HCT116 (cell line): ENCODE measurements around the gene LRRIQ4. TPM values are rescaled to one million over a fixed set of nuclear protein-coding genes. Genes with fewer than 3 reads are reported as not detected.

Experiments used
- ATAC-seq: fragments of 200-7000 bp; cut with Tn5 transposase; 2 replicates; pipeline ENCODE4 v1.9.1; 2020; ENCODE audit warnings: mild to moderate bottlenecking, moderate library complexity
- BruUV-seq: library from RNA; stranded (reverse); fragments of 400-500 nt; replicated peaks from 2 replicates; lab custom pipeline; 2021; lab: Mats Ljungman, UMichigan
- CTCF ChIA-PET: fragments of 300-600 bp; sonication (Branson Sonifier 250); formaldehyde crosslinking; loops from one replicate; lab custom pipeline; 2021; ENCODE audit warnings: antibody characterized with exemption; lab: Charles Lee
- POLR2A ChIA-PET: fragments of 300-600, 350-600 bp; sonication (Branson Sonifier 250); formaldehyde crosslinking; loops from one replicate; lab custom pipeline; 2021; ENCODE audit warnings: antibody characterized with exemption; lab: Charles Lee
- RAD21 ChIA-PET, 2 experiments: fragments of 300-600 bp; sonication (Branson Sonifier 250); formaldehyde crosslinking; loops; one replicate each; lab custom pipeline; 2023; ENCODE audit warnings: low total read pairs in 2 of 2; ENCODE audit not compliant: uncharacterized antibody in 2 of 2, unreplicated experiment in 2 of 2, low non-redundant PET in 1 of 2; lab: Charles Lee
- DNase-seq: peaks from one replicate; pipeline ENCODE4 v3.0.0-alpha.2; 2010; ENCODE audit warnings: low read depth, low spot score
- H2AFZ ChIP-seq: fragments of 200-600 bp; shearing (Covaris generic), sonication (generic); 2 replicates; pipeline ENCODE4 v1.6.1; 2017; ENCODE audit warnings: low read depth, mixed run types, mixed read lengths, antibody characterized with exemption, low read length; ENCODE audit not compliant: poor library complexity, severe bottlenecking
- H3K27ac ChIP-seq: 2 replicates; pipeline ENCODE4 v1.5.1; 2012; ENCODE audit warnings: low read depth, low read length
- H3K27me3 ChIP-seq: fragments of 200-600 bp; sonication (generic); 2 replicates; pipeline ENCODE4 v1.6.1; 2016; ENCODE audit warnings: mixed run types, low read length, mixed read lengths; ENCODE audit not compliant: insufficient read depth
- H3K36me3 ChIP-seq, 2 experiments: fragments of 200-500 bp in 1 of 2; fragments of 200-600 bp in 1 of 2; sonication (Bioruptor generic) in 1 of 2; sonication (generic) in 1 of 2; 2 replicates each; pipeline versions ENCODE4 v1.5.1 to v1.6.1; 2014 to 2016; ENCODE audit warnings: low read length in 2 of 2, inconsistent platforms in 1 of 2, mixed read lengths in 1 of 2, mixed run types in 1 of 2; ENCODE audit not compliant: insufficient read depth in 2 of 2, control insufficient read depth in 1 of 2
- H3K4me1 ChIP-seq, 2 experiments: fragments of 200-600 bp in 1 of 2; sonication (generic) in 1 of 2; 2 replicates each; pipeline versions ENCODE4 v1.5.1 to v1.6.1; 2012 to 2017; ENCODE audit warnings: low read length in 2 of 2, inconsistent platforms in 1 of 2, mild to moderate bottlenecking in 1 of 2, mixed read lengths in 1 of 2, mixed run types in 1 of 2, moderate library complexity in 1 of 2; ENCODE audit not compliant: insufficient read depth in 2 of 2, control insufficient read depth in 1 of 2
- H3K4me2 ChIP-seq: fragments of 200-600 bp; sonication (generic); 2 replicates; pipeline ENCODE4 v1.6.1; 2017; ENCODE audit warnings: mixed run types, low read length, mixed read lengths
- H3K4me3 ChIP-seq, 2 experiments: fragments of 200-600 bp in 1 of 2; sonication (generic) in 1 of 2; replicated peaks in 1 of 2; 2 replicates each; pipeline ENCODE4 v1.5.1; 2011 to 2016; ENCODE audit warnings: low read length in 2 of 2, control low read depth in 1 of 2, low read depth in 1 of 2, mild to moderate bottlenecking in 1 of 2, mixed read lengths in 1 of 2, mixed run types in 1 of 2
- H3K79me2 ChIP-seq: fragments of 200-600 bp; sonication (generic); 2 replicates; pipeline ENCODE4 v1.6.1; 2017; ENCODE audit warnings: mild to moderate bottlenecking, mixed run types, low read length, moderate library complexity, mixed read lengths; ENCODE audit not compliant: insufficient read depth
- H3K9ac ChIP-seq: fragments of 200-600 bp; sonication (generic); 2 replicates; pipeline ENCODE4 v1.6.1; 2016; ENCODE audit warnings: low read length, mixed read lengths
- H3K9me2 ChIP-seq: fragments of 200-600 bp; sonication (generic), shearing (Covaris generic); 2 replicates; pipeline ENCODE4 v1.6.1; 2017; ENCODE audit warnings: mixed run types, mild to moderate bottlenecking, moderate library complexity; ENCODE audit not compliant: insufficient read depth
- H3K9me3 ChIP-seq, 2 experiments: fragments of 200-500 bp in 1 of 2; fragments of 200-600 bp in 1 of 2; sonication (Bioruptor generic) in 1 of 2; sonication (generic) in 1 of 2; 2 replicates each; pipeline ENCODE4 v1.6.1; 2014 to 2017; ENCODE audit warnings: low read length in 2 of 2, mixed read lengths in 2 of 2, inconsistent platforms in 1 of 2, low read depth in 1 of 2, mild to moderate bottlenecking in 1 of 2, mixed run types in 1 of 2, moderate library complexity in 1 of 2; ENCODE audit not compliant: control insufficient read depth in 1 of 2, insufficient read depth in 1 of 2
- H4K20me1 ChIP-seq: fragments of 200-600 bp; sonication (generic), shearing (Covaris generic); 2 replicates; pipeline ENCODE4 v1.6.1; 2017; ENCODE audit warnings: mixed run types, mild to moderate bottlenecking, moderate library complexity; ENCODE audit not compliant: insufficient read depth
- CBX3 ChIP-seq: IDR thresholded peaks from 2 replicates; pipeline ENCODE4 v1.6.1; 2012; ENCODE audit warnings: low read depth
- CEBPB ChIP-seq: IDR thresholded peaks from 2 replicates; pipeline ENCODE4 v1.6.1; 2012; ENCODE audit warnings: low read depth
- EGR1 ChIP-seq: IDR thresholded peaks from 2 replicates; pipeline ENCODE4 v1.6.1; 2012; ENCODE audit warnings: low read depth
- EZH2 ChIP-seq: fragments of 200-600 bp; sonication (generic); IDR thresholded peaks from 2 replicates; pipeline ENCODE4 v1.6.1; 2017; ENCODE audit warnings: antibody characterized with exemption, mixed run types
- EZH2phosphoT487 ChIP-seq: fragments of 200-600 bp; IDR thresholded peaks from 2 replicates; pipeline ENCODE4 v1.6.1; 2018; ENCODE audit warnings: antibody characterized with exemption, borderline replicate concordance
- POLR2A ChIP-seq: IDR thresholded peaks from 2 replicates; pipeline ENCODE4 v1.7.0; 2011; ENCODE audit warnings: borderline replicate concordance; ENCODE audit not compliant: insufficient read depth, insufficient read length; ENCODE audit errors: extremely low read depth
- POLR2AphosphoS5 ChIP-seq: IDR thresholded peaks from 2 replicates; pipeline ENCODE4 v1.6.1; 2011; ENCODE audit warnings: mild to moderate bottlenecking, low read depth, low read length, moderate library complexity
- SIN3A ChIP-seq: IDR thresholded peaks from 2 replicates; pipeline ENCODE4 v1.6.1; 2012; ENCODE audit warnings: low read depth
- SP1 ChIP-seq: IDR thresholded peaks from 2 replicates; pipeline ENCODE4 v1.6.1; 2012; ENCODE audit warnings: low read depth
- SRF ChIP-seq: IDR thresholded peaks from 2 replicates; pipeline ENCODE4 v1.6.1; 2012; ENCODE audit warnings: low read depth
- YY1 ChIP-seq: IDR thresholded peaks from 2 replicates; pipeline ENCODE4 v1.6.1; 2011; ENCODE audit warnings: low read length, low read depth, moderate library complexity, mild to moderate bottlenecking; ENCODE audit not compliant: insufficient replicate concordance; ENCODE audit errors: extremely low read depth
- ZFX ChIP-seq: fragments of 450-650 bp; IDR thresholded peaks from 2 replicates; pipeline ENCODE4 v1.6.1; 2017
- ZNF274 ChIP-seq: fragments of 200-500 bp; sonication (Bioruptor generic); IDR thresholded peaks from 2 replicates; pipeline ENCODE4 v1.6.1; 2014; ENCODE audit warnings: mild to moderate bottlenecking, low read depth, low read length, inconsistent platforms
- intact Hi-C: fragments of 100-400 bp; cut with micrococcal nuclease; formaldehyde crosslinking; loops from 2 replicates; pipeline ENCODE4 v1.10.0; 2022
- total RNA-seq: library from RNA; stranded (reverse); gene quantifications from one replicate; pipeline ENCODE4 v1.2.1, GENCODE V29; 2021; ENCODE audit not compliant: unreplicated experiment
- TF ChIP-seq, protein P1 (sequence below): IDR thresholded peaks from 2 replicates; pipeline ENCODE4 v1.6.1; 2011; ENCODE audit warnings: mild to moderate bottlenecking, low read length, moderate library complexity; ENCODE audit not compliant: insufficient replicate concordance; ENCODE audit errors: extremely low read depth

Gene LRRIQ4
- total RNA-seq, 1 experiment from 2014 or later, result not detected

DNA sequence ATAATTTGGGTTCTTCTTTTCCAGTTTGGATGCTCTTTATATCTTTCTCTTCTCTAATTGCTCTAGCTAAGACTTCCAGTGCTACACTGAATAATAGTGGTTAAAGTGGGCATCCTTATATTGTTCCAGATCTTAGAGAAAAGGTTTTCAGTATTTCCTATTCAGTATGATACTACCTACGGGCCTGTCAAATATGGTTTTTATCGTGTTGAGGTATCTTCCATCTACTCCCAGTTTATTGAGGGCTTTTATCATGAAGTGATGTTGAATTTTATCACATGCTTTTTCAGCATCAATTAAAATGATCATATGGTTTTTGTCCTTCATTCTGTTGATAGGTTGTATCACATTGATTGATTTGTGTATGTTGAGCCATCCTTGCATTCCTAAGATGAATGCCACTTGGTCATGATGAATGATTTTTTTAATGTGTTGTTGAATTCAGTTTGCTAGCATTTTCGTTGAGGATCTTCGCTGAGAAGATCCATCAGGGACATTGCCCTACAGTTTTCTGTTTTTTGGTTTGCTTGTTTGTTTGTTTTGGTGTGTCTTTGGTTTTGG is 3.0 kb downstream of the LRRIQ4 start:
- ChIA-PET CTCF (no interaction called here), RAD21 (no interaction called here), POLR2A (no interaction called here)
- H2AFZ ChIP-seq, result no peak overlapping the region
- no peaks in the 10 kb centered on the region for H3K9me3 ChIP-seq
- H3K4me3 ChIP-seq, result no peak overlapping the region
- ATAC-seq, result no peak
- DNase-seq, result no peak
- H3K4me1 ChIP-seq, result no peaks in the 10 kb centered on the region
- H3K79me2 ChIP-seq, result no peaks in the 10 kb centered on the region
- H4K20me1 ChIP-seq, result no peaks in the 10 kb centered on the region
- no peak overlapping the region for H3K27ac ChIP-seq
- no peak overlapping the region for H3K4me2 ChIP-seq
- no TSS peak for BruUV-seq
- H3K36me3 ChIP-seq, result no peaks in the 10 kb centered on the region
- intact Hi-C loops, result no loop called here
- no peaks in the 10 kb centered on the region for H3K27me3 ChIP-seq
- no peaks in the 10 kb centered on the region for H3K9me2 ChIP-seq
- H3K9ac ChIP-seq, result no peak overlapping the region
- TF ChIP-seq EZH2phosphoT487 (no peak), CEBPB (no peak), SIN3A (no peak), EGR1 (no peak), SP1 (no peak), YY1 (no peak), SRF (no peak), CBX3 (no peak; the same call in 1 of the 2 replicates), POLR2AphosphoS5 (no peak), POLR2A (no peak), ZFX (no peak), EZH2 (no peak), ZNF274 (no peak)
- TF ChIP-seq, protein P1, sequence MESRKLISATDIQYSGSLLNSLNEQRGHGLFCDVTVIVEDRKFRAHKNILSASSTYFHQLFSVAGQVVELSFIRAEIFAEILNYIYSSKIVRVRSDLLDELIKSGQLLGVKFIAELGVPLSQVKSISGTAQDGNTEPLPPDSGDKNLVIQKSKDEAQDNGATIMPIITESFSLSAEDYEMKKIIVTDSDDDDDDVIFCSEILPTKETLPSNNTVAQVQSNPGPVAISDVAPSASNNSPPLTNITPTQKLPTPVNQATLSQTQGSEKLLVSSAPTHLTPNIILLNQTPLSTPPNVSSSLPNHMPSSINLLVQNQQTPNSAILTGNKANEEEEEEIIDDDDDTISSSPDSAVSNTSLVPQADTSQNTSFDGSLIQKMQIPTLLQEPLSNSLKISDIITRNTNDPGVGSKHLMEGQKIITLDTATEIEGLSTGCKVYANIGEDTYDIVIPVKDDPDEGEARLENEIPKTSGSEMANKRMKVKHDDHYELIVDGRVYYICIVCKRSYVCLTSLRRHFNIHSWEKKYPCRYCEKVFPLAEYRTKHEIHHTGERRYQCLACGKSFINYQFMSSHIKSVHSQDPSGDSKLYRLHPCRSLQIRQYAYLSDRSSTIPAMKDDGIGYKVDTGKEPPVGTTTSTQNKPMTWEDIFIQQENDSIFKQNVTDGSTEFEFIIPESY, result no peak
- TF ChIP-seq, all 23 proteins: peak for 0
